Nephron progenitor cell (in vitro differentiated cells): ENCODE data around the gene SHC2.
"Not testable (repeated sequence)": the region's sequence is repeated elsewhere in the genome, so short reads cannot be mapped to it uniquely, and the experiment has no call there.

Experiments
- DNase-seq: peaks from one replicate; pipeline ENCODE4 v3.0.0; 2021
- H3K27ac Mint-ChIP-seq: 2 replicates; pipeline ENCODE4 v1.8.0; 2021; ENCODE audit warnings: mild to moderate bottlenecking, moderate library complexity, mixed read lengths
- H3K27me3 Mint-ChIP-seq: 2 replicates; pipeline ENCODE4 v1.8.0; 2021; ENCODE audit warnings: mild to moderate bottlenecking, low read depth, mixed read lengths; ENCODE audit not compliant: poor library complexity
- H3K36me3 Mint-ChIP-seq: 2 replicates; pipeline ENCODE4 v1.8.0; 2021; ENCODE audit warnings: low read depth, mixed read lengths
- H3K4me1 Mint-ChIP-seq: 2 replicates; pipeline ENCODE4 v1.8.0; 2021; ENCODE audit warnings: mixed read lengths
- H3K4me3 Mint-ChIP-seq: 2 replicates; pipeline ENCODE4 v1.8.0; 2021; ENCODE audit warnings: mild to moderate bottlenecking, moderate library complexity, mixed read lengths
- H3K9me3 Mint-ChIP-seq: 2 replicates; pipeline ENCODE4 v1.8.0; 2021; ENCODE audit warnings: mild to moderate bottlenecking, moderate library complexity, mixed read lengths
- TF ChIP-seq, protein P1 (sequence below): fragments of 200-600 bp; sonication (generic); IDR thresholded peaks from 2 replicates; pipeline ENCODE4 v1.5.0; 2021; ENCODE audit warnings: antibody characterized with exemption

The SHC2 gene

GRCh38 chr19:453606-454005 lies 7.2 kb downstream of the SHC2 start:
- no peak overlapping the region for H3K27ac Mint-ChIP-seq

GRCh38 chr19:452829-453228 lies 8.0 kb downstream of the SHC2 start:
- peaks cover 70% of the 10 kb centered on the region for H3K36me3 Mint-ChIP-seq
- DNase-seq, result no peak
- TF ChIP-seq, protein P1, sequence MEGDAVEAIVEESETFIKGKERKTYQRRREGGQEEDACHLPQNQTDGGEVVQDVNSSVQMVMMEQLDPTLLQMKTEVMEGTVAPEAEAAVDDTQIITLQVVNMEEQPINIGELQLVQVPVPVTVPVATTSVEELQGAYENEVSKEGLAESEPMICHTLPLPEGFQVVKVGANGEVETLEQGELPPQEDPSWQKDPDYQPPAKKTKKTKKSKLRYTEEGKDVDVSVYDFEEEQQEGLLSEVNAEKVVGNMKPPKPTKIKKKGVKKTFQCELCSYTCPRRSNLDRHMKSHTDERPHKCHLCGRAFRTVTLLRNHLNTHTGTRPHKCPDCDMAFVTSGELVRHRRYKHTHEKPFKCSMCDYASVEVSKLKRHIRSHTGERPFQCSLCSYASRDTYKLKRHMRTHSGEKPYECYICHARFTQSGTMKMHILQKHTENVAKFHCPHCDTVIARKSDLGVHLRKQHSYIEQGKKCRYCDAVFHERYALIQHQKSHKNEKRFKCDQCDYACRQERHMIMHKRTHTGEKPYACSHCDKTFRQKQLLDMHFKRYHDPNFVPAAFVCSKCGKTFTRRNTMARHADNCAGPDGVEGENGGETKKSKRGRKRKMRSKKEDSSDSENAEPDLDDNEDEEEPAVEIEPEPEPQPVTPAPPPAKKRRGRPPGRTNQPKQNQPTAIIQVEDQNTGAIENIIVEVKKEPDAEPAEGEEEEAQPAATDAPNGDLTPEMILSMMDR, result no peak
- H3K9me3 Mint-ChIP-seq, result peaks cover 36% of the 10 kb centered on the region
- no peak overlapping the region for H3K4me3 Mint-ChIP-seq
- no peak overlapping the region for H3K27ac Mint-ChIP-seq
- H3K4me1 Mint-ChIP-seq, result peaks cover 14% of the 10 kb centered on the region
- peaks cover 10% of the 10 kb centered on the region for H3K27me3 Mint-ChIP-seq

More at GRCh38 chr19:453606-454005, 7.2 kb downstream of the SHC2 start:
- TF ChIP-seq, protein P1, result no peak
- Mint-ChIP-seq H3K9me3 (peaks cover 36% of the 10 kb centered on the region), H3K27me3 (peaks cover 10% of the 10 kb centered on the region), H3K36me3 (peaks cover 67% of the 10 kb centered on the region), H3K4me3 (no peak overlapping the region), H3K4me1 (peaks cover 7% of the 10 kb centered on the region)
- no peak for DNase-seq

DNA sequence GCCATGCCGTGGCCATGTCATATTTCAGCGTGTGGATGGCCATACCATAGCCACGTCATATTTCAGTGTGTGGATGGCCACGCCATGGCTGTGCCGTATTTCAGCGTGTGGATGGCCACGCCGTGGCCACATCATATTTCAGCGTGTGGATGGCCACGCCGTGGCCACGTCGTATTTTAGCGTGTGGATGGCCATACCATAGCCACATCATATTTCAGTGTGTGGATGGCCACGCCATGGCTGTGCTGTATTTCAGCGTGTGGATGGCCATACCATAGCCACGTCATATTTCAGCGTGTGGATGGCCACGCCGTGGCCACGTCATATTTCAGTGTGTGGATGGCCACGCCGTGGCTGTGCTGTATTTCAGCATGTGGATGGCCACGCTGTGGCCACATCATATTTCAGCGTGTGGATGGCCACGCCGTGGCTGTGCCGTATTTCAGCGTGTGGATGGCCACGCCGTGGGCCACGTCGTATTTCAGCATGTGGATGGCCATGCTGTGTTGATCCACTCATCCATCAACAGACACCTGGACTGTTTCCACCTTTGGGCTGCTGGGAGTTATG lies 9.8 kb downstream of the SHC2 start:
- not testable (repeated sequence) for H3K27ac Mint-ChIP-seq, H3K27me3 Mint-ChIP-seq, DNase-seq, H3K4me3 Mint-ChIP-seq
- peaks cover 36% of the 10 kb centered on the region for H3K9me3 Mint-ChIP-seq
- peaks cover 28% of the 10 kb centered on the region for H3K4me1 Mint-ChIP-seq
- H3K36me3 Mint-ChIP-seq, result peaks cover 58% of the 10 kb centered on the region

DNA sequence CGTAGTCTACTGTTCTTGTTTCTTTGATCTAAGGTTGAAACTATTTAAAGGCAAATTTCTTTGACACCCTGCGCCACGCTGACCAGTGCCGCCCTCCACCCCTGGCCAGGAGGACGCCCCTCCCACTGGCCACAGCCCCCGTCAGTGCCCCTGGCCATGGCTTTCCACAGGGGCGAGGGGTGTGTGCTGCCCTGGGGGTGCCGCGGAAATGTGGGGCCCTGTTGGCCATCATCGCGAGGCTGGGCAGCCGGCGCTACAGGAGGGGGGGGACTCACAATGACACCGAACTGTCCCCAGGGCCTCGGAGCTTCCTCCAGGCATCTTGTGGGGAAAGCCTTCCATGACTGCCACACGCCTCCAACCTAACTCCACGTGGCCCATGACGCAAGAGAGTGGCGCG lies 10.9 kb downstream of the SHC2 start:
- H3K27ac Mint-ChIP-seq, result no peak overlapping the region
- H3K27me3 Mint-ChIP-seq, result peaks cover 4% of the 10 kb centered on the region
- H3K36me3 Mint-ChIP-seq, result peaks cover 51% of the 10 kb centered on the region
- H3K4me3 Mint-ChIP-seq, result no peak overlapping the region
- H3K4me1 Mint-ChIP-seq, result peaks cover 31% of the 10 kb centered on the region
- H3K9me3 Mint-ChIP-seq, result peaks cover 35% of the 10 kb centered on the region
- TF ChIP-seq, protein P1, result no peak
- no peak for DNase-seq

GRCh38 chr19:447816-448560 lies 12.8 kb downstream of the SHC2 start:
- peaks cover 24% of the 10 kb centered on the region for H3K9me3 Mint-ChIP-seq
- peak; percentile 36 for DNase-seq
- H3K36me3 Mint-ChIP-seq, result peaks cover 41% of the 10 kb centered on the region
- TF ChIP-seq, protein P1, result no peak
- H3K27ac Mint-ChIP-seq, result peak overlapping the region; percentile 98
- peaks cover 31% of the 10 kb centered on the region for H3K4me1 Mint-ChIP-seq
- H3K4me3 Mint-ChIP-seq, result peak overlapping the region; percentile 36
- peaks cover 4% of the 10 kb centered on the region for H3K27me3 Mint-ChIP-seq

DNA sequence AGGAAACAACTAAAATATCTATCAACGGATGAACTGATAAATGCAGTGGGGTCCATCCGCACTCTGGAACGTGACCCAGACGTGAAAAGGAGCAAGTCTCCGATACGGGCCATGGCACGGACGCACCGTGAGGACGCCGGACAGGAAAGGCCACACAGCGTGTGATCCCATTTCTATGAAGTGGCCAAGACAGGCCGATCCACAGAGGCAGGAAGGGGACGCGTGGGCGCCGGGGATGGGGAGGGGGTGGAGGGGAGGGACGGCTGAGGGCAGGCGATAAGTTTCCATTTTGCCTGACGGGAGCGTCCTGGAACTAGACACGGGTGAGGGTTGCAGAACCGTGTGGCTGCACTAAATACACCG lies 13.8 kb downstream of the SHC2 start:
- DNase-seq, result no peak
- Mint-ChIP-seq H3K4me1 (peaks cover 31% of the 10 kb centered on the region), H3K27ac (peak overlapping the region; percentile 66), H3K36me3 (peaks cover 36% of the 10 kb centered on the region), H3K4me3 (no peak overlapping the region), H3K27me3 (peaks cover 4% of the 10 kb centered on the region), H3K9me3 (peaks cover 20% of the 10 kb centered on the region)
- TF ChIP-seq, protein P1, result no peak
